A549 treated with ZK216348 at 1 μM for 4 hours (cell line): ENCODE data around the gene CFAP70. TPM values are rescaled to one million over a fixed set of nuclear protein-coding genes. Genes with fewer than 3 reads are reported as not detected.

Source experiments
- total RNA-seq: library from RNA; stranded (reverse); fragments of 200-300 nt; extraction: Qiagen RNA extraction; gene quantifications from 5 replicates; pipeline ENCODE4 v1.2.3, GENCODE V29; 2022; ENCODE audit warnings: low read depth

The CFAP70 gene
- total RNA-seq, result 0.11 to 0.22 TPM (median 0.12 TPM) in 5 replicates

GRCh38 chr10:73358331-73359279 is at the start of gene CFAP70:
Gene CFAP70 (minus strand): TSS chr10:73358864. CDS start chr10:73354796, 4,068 bp downstream.

GRCh38 chr10:73252445-73253224 is 106.0 kb downstream of the CFAP70 start, which contains the start of gene MRPS16:
Gene MRPS16 (minus strand): TSS chr10:73252644. CDS start chr10:73252482, 162 bp downstream.

GRCh38 chr10:73246646-73247508 is 111.8 kb downstream of the CFAP70 start, which contains the start of gene DNAJC9:
Gene DNAJC9 (minus strand): TSS chr10:73247255. CDS start chr10:73247189, 66 bp downstream.

Other genes starting within 250 kb of the CFAP70 start
- gene NUDT13, start 248.4 kb downstream of the CFAP70 start, total RNA-seq, result 2.4 to 4.2 TPM (median 2.7 TPM) in 5 replicates
- gene ECD, start 190.9 kb downstream of the CFAP70 start, total RNA-seq, result 24.2 to 33.2 TPM (median 26.3 TPM) in 5 replicates
- 6.5 to 8.3 TPM (median 7.1 TPM) in 5 replicates for gene FAM149B1, start 190.7 kb downstream of the CFAP70 start, total RNA-seq
- 50.1 to 58.8 TPM (median 52.0 TPM) in 5 replicates for gene DNAJC9, start 111.6 kb downstream of the CFAP70 start, total RNA-seq
- gene MRPS16, start 106.2 kb downstream of the CFAP70 start, total RNA-seq, result 123 to 186 TPM (median 177 TPM) in 5 replicates
- 107 to 140 TPM (median 108 TPM) in 5 replicates for gene ANXA7, start 55.2 kb upstream of the CFAP70 start, total RNA-seq
- 0.40 to 0.65 TPM (median 0.62 TPM) in 5 replicates for gene MSS51, start 74.7 kb upstream of the CFAP70 start, total RNA-seq
- 9.9 to 18.8 TPM (median 16.2 TPM) in 5 replicates for gene PPP3CB, start 137.2 kb upstream of the CFAP70 start, total RNA-seq
- 9.6 to 14.4 TPM (median 11.9 TPM) in 5 replicates for gene USP54, start 232.5 kb upstream of the CFAP70 start, total RNA-seq